Measurements from ENCODE around the gene BABAM2. TPM values are rescaled to one million over a fixed set of nuclear protein-coding genes. Genes with fewer than 3 reads are reported as not detected.
A peak's percentile ranks its signal among the peaks of the same experiment; 100 is the strongest.

BABAM2 gene
- total RNA-seq, 4 donors from 2014 or later: 33.3 to 48.9 (median 37.9) TPM

DNA sequence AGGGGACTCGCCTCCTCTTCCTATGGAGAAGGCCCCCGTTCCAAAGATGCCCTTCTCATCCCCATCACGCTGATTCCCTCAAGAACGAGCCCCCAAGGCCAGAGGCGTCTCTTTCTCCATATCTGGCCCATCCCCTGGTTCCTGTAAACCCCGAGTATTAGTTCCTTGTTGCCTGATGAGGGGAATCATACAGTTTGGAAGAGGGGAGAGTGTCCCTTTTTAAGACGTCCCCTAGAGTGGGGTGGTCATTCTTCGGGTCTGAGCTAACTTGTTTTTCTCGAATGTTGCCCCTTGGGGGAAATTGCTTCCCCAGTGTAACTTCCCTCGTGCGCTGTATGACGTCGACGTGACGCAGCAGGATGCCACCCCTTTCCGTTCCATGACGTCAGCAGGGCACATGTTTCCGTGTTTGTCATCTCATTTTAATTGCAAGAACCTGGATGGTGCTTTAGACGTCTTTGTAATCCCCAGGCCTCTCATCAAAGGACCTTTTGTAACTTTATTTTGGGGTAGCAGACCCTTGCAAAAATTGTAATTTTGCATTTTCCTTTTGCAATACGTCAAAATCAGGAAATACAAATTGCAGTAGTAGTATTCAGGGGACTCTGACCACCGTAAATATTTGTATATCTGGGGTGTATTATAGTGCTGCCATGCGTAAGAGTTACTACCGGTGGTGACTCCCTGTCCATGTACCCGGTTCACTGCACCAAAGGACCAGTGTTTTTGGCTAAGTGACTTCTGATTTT, 569 bp downstream of the BABAM2 start:
- Histone ChIP-seq H3K9me3 (no peaks in the 10 kb centered on the region), H3K27ac (peak overlapping the region; percentile 93 to 96 (median 94)), H3K36me3 (peaks cover 0 to 5% (median 1%) of the 10 kb centered on the region in 4 donors), H3K4me3 (peak overlapping the region; percentile 62 to 89 (median 76)), H3K27me3 (no peaks in the 10 kb centered on the region), H3K4me1 (peaks cover 4 to 51% (median 22%) of the 10 kb centered on the region in 4 donors)
- in situ Hi-C loops (cut with MboI; ENCODE audit: low pct_ligation_motif_present in 1 of 4, low pct_unique_long_range_greater_than_20kb in 1 of 4, low sequenced_read_pairs in 3 of 4) (loop anchor here in 1 of 4 donors (10.0 kb wide), 1 partner anchor 126 kb away; no protein-coding TSS in a partner anchor), intact Hi-C loops (cut with DNase I; ENCODE audit: low total_unique reads) (loop anchor here (2.0 kb wide), 1 partner anchor 502 kb away; the partner anchor contains the start of gene FOSL2)
- 15 to 29% methylated on average over 13 to 24 of the region's 24 CpGs for WGBS, 2 donors (ENCODE audit: low coverage in 1 of 2)
- DNase-seq: peak; percentile 88
- TF ChIP-seq POLR2A (IDR thresholded peaks at IDR 0.05): no peak
- TF ChIP-seq POLR2AphosphoS5 (IDR thresholded peaks at IDR 0.05): peak; percentile 1 to 53 (median 7)
- peak; percentile 88 for TF ChIP-seq EP300 (IDR thresholded peaks at IDR 0.05; ENCODE audit: low read depth)

DNA sequence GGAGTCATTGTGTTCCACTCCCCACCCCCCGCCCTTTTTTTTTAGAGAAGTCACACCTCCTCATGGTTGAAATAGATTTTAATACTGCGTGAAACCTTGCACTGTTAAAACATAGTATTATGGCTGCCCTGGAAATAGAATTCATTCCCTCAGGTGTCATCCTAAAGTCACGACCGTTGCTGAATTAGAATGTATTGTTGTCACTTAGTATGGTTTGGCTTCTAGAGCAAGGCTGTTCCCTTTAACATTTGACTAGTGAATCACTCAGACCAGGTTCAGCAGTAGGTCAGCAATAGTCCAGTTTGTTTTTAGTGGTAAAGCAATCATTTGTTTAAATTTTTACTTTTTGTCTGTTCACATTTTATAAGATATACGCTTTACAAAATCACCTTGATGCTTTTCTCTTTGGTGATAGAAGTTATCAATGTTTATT, 1.2 kb downstream of the BABAM2 start:
- peaks cover 0 to 11% (median 3%) of the 10 kb centered on the region in 4 donors for H3K36me3 ChIP-seq
- H3K4me3 ChIP-seq: peak overlapping the region in 1 of 4 donors; percentile 89
- WGBS, 2 donors (ENCODE audit: low coverage in 1 of 2): 87 to 100% methylated on average over 1 to 5 of the region's 5 CpGs
- no peaks in the 10 kb centered on the region for H3K9me3 ChIP-seq
- peaks cover 4 to 45% (median 20%) of the 10 kb centered on the region in 4 donors for H3K4me1 ChIP-seq
- H3K27ac ChIP-seq: peak overlapping the region; percentile 93 to 96 (median 94)
- TF ChIP-seq, protein P1, sequence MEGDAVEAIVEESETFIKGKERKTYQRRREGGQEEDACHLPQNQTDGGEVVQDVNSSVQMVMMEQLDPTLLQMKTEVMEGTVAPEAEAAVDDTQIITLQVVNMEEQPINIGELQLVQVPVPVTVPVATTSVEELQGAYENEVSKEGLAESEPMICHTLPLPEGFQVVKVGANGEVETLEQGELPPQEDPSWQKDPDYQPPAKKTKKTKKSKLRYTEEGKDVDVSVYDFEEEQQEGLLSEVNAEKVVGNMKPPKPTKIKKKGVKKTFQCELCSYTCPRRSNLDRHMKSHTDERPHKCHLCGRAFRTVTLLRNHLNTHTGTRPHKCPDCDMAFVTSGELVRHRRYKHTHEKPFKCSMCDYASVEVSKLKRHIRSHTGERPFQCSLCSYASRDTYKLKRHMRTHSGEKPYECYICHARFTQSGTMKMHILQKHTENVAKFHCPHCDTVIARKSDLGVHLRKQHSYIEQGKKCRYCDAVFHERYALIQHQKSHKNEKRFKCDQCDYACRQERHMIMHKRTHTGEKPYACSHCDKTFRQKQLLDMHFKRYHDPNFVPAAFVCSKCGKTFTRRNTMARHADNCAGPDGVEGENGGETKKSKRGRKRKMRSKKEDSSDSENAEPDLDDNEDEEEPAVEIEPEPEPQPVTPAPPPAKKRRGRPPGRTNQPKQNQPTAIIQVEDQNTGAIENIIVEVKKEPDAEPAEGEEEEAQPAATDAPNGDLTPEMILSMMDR (IDR thresholded peaks at IDR 0.05): no peak
- no peak for TF ChIP-seq POLR2AphosphoS5 (IDR thresholded peaks at IDR 0.05)
- no peak for TF ChIP-seq POLR2A (IDR thresholded peaks at IDR 0.05)
- no peak for TF ChIP-seq EP300 (IDR thresholded peaks at IDR 0.05; ENCODE audit: low read depth)
- in situ Hi-C loops (cut with MboI; ENCODE audit: low pct_ligation_motif_present in 1 of 4, low pct_unique_long_range_greater_than_20kb in 1 of 4, low sequenced_read_pairs in 3 of 4): loop anchor here in 1 of 4 donors (10.0 kb wide), 1 partner anchor 127 kb away; no protein-coding TSS in a partner anchor
- intact Hi-C loops (cut with DNase I; ENCODE audit: low total_unique reads): loop anchor here (2.0 kb wide), 1 partner anchor 501 kb away; the partner anchor contains the start of gene FOSL2
- no peak for DNase-seq
- no peaks in the 10 kb centered on the region for H3K27me3 ChIP-seq

DNA sequence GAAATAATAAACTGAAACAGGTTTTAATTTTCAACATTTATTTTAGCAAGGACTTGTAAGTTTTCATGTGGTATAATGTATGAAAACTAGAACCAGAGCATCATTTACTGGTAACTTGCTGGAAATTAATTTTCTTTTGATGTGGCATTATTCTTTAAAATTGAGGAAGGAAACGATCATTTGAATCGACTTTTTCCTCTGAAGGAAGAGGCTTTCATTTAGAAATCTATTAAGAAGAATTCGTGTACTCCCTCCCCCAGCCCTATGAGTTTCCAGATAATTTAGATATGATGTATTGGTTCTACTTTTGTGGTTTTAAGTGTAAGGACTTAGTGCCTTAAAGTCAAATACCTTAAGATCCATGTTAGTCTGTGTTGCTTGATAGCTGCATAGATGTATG, 2.5 kb downstream of the BABAM2 start:
- Histone ChIP-seq H3K27ac (no peak overlapping the region), H3K36me3 (peaks cover 0 to 13% (median 5%) of the 10 kb centered on the region in 4 donors), H3K27me3 (no peaks in the 10 kb centered on the region), H3K4me3 (no peak overlapping the region), H3K9me3 (no peaks in the 10 kb centered on the region), H3K4me1 (peaks cover 4 to 32% (median 15%) of the 10 kb centered on the region in 4 donors)
- DNase-seq: no peak
- 66 to 73% methylated on average over 3 of the region's 3 CpGs for WGBS, 2 donors (ENCODE audit: low coverage in 1 of 2)
- intact Hi-C loops (cut with DNase I; ENCODE audit: low total_unique reads): no loop called here
- in situ Hi-C loops (cut with MboI; ENCODE audit: low pct_ligation_motif_present in 1 of 4, low pct_unique_long_range_greater_than_20kb in 1 of 4, low sequenced_read_pairs in 3 of 4): loop anchor here in 1 of 4 donors (10.0 kb wide), 1 partner anchor 128 kb away; no protein-coding TSS in a partner anchor
- TF ChIP-seq POLR2AphosphoS5 (IDR thresholded peaks at IDR 0.05) (no peak), EP300 (IDR thresholded peaks at IDR 0.05; ENCODE audit: low read depth) (no peak)
- TF ChIP-seq, protein P1 (IDR thresholded peaks at IDR 0.05): no peak

DNA sequence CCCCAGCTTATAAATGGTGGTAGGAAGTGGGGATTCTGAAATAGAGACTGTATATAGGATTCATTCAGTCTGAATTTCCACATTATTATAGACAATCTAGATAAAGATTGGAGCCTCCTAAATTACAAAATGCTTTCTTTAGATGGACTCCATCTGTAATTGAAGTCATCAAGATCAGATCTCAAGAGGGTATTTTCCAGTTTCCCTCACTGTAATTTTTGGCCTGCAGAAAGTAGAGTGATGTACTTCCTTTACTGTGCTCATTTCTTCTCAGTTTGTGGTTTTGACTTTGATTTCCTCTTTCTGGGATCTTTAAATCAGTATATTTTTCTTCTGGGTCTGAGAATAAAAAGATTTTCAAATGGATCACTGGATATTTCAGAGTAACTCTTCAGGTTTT, 7.2 kb downstream of the BABAM2 start:
- H3K36me3 ChIP-seq: peaks cover 0 to 19% (median 5%) of the 10 kb centered on the region in 4 donors

More for the DNA sequence above, 7.2 kb downstream of the BABAM2 start:
- Histone ChIP-seq H3K9me3 (no peaks in the 10 kb centered on the region), H3K27me3 (no peaks in the 10 kb centered on the region), H3K4me3 (no peak overlapping the region), H3K27ac (no peak overlapping the region), H3K4me1 (no peaks in the 10 kb centered on the region)
- in situ Hi-C loops (cut with MboI; ENCODE audit: low pct_ligation_motif_present in 1 of 4, low pct_unique_long_range_greater_than_20kb in 1 of 4, low sequenced_read_pairs in 3 of 4): loop anchor here in 1 of 4 donors (10.0 kb wide), 1 partner anchor 133 kb away; no protein-coding TSS in a partner anchor
- TF ChIP-seq EP300 (IDR thresholded peaks at IDR 0.05; ENCODE audit: low read depth): no peak
- no peak for TF ChIP-seq POLR2AphosphoS5 (IDR thresholded peaks at IDR 0.05)
- TF ChIP-seq POLR2A (IDR thresholded peaks at IDR 0.05): no peak
- TF ChIP-seq, protein P1 (IDR thresholded peaks at IDR 0.05): no peak
- intact Hi-C loops (cut with DNase I; ENCODE audit: low total_unique reads): no loop called here
- DNase-seq: no peak

Data from transverse colon (tissue), 4 donors.